A673 (cell line): ENCODE measurements around the gene B4GALT6. TPM values are rescaled to one million over a fixed set of nuclear protein-coding genes. Genes with fewer than 3 reads are reported as not detected.

Experiments
- BruUV-seq: library from RNA; stranded (reverse); fragments of 400-500 nt; replicated peaks from 2 replicates; lab custom pipeline; 2021; lab: Mats Ljungman, UMichigan
- CTCF ChIA-PET: fragments of 300-600 bp; sonication (Branson Sonifier 250); formaldehyde crosslinking; loops from one replicate; lab custom pipeline; 2022; ENCODE audit warnings: antibody characterized with exemption; lab: Charles Lee
- POLR2A ChIA-PET: fragments of 300-600 bp; sonication (Branson Sonifier 250); formaldehyde crosslinking; loops from one replicate; lab custom pipeline; 2022; ENCODE audit warnings: antibody characterized with exemption; ENCODE audit not compliant: low non-redundant PET; lab: Charles Lee
- DNase-seq: peaks from one replicate; pipeline ENCODE4 v3.0.0-alpha.2; 2015; ENCODE audit warnings: low spot score
- H3K27ac ChIP-seq: fragments of 200-600 bp; sonication (generic); 2 replicates; pipeline ENCODE4 v1.5.1; 2016; ENCODE audit warnings: mixed run types, low read depth, mild to moderate bottlenecking, mixed read lengths, antibody characterized with exemption, low read length; ENCODE audit not compliant: poor library complexity, severe bottlenecking
- H3K27me3 ChIP-seq: fragments of 200-600 bp; sonication (generic); replicated peaks from 2 replicates; pipeline ENCODE4 v1.6.1; 2017; ENCODE audit warnings: mixed run types, low read depth, mild to moderate bottlenecking, mixed read lengths, antibody characterized with exemption, low read length; ENCODE audit not compliant: insufficient read depth, poor library complexity
- H3K36me3 ChIP-seq: fragments of 200-600 bp; sonication (generic); 2 replicates; pipeline ENCODE4 v1.6.1; 2016; ENCODE audit warnings: mixed run types, mild to moderate bottlenecking, mixed read lengths, antibody characterized with exemption, low read length; ENCODE audit not compliant: insufficient read depth, poor library complexity, severe bottlenecking
- H3K4me1 ChIP-seq: fragments of 200-600 bp; sonication (generic); 2 replicates; pipeline ENCODE4 v1.6.1; 2017; ENCODE audit warnings: mixed run types, mild to moderate bottlenecking, mixed read lengths, antibody characterized with exemption, low read length; ENCODE audit not compliant: insufficient read depth, poor library complexity, severe bottlenecking
- H3K4me3 ChIP-seq: fragments of 200-600 bp; sonication (generic); 2 replicates; pipeline ENCODE4 v1.5.1; 2016; ENCODE audit warnings: low read depth, mixed run types, mild to moderate bottlenecking, mixed read lengths, low read length; ENCODE audit not compliant: poor library complexity, severe bottlenecking
- H3K9me3 ChIP-seq: fragments of 200-600 bp; sonication (generic); 2 replicates; pipeline ENCODE4 v1.6.1; 2016; ENCODE audit warnings: mixed run types, low read depth, mild to moderate bottlenecking, mixed read lengths, antibody characterized with exemption, low read length; ENCODE audit not compliant: poor library complexity, severe bottlenecking
- EZH2 ChIP-seq: fragments of 200-600 bp; sonication (generic); IDR thresholded peaks from 2 replicates; pipeline ENCODE4 v1.6.1; 2017; ENCODE audit warnings: borderline replicate concordance, low read depth, mild to moderate bottlenecking, mixed read lengths, antibody characterized with exemption, low read length; ENCODE audit not compliant: poor library complexity, severe bottlenecking
- intact Hi-C: fragments of 100-400 bp; cut with micrococcal nuclease; formaldehyde crosslinking; loops from one replicate; pipeline ENCODE4 v1.10.0; 2022; ENCODE audit not compliant: unreplicated experiment
- total RNA-seq: library from RNA; stranded (reverse); gene quantifications from 2 replicates; pipeline ENCODE4 v1.2.3, GENCODE V29; 2021
- TF ChIP-seq, protein P1 (sequence below): fragments of 300-800, 200-600 bp; sonication (generic); conservative IDR thresholded peaks from 2 replicates; pipeline ENCODE4 v1.5.1; 2017; ENCODE audit warnings: low read depth, mild to moderate bottlenecking, antibody characterized with exemption, low read length, moderate library complexity, mixed read lengths

B4GALT6 gene
- total RNA-seq, 1 experiment from 2014 or later = 6.0 TPM

DNA sequence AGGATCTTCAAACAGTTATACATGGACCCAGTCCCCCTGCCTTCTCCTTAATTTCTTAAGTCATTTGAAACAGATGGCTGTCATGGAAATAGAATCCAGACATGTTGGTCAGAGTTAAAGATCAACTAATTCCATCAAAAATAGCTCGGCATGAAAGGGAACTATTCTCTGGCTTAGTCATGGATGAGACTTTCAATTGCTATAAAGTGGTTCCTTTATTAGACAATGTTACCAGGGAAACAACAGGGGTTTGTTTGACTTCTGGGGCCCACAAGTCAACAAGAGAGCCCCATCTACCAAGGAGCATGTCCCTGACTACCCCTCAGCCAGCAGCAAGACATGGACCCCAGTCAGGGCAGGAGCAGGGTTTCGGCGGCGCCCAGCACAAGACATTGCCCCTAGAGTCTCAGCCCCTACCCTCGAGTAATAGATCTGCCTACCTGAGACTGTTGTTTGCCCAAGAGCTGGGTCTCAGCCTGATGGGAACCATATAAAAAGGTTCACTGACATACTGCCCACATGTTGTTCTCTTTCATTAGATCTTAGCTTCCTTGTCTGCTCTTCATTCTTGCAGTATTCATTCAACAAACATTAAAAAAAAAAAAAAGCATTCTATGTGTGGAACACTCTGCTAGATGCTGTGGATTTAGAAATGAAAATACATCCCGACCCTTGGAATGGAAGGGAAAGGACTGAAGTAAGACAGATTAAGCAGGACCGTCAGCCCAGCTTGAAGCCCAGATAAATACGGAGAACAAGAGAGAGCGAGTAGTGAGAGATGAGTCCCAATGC is 88.1 kb downstream of the B4GALT6 start:
- intact Hi-C loops = no loop called here
- Histone ChIP-seq H3K27me3 (no peaks in the 10 kb centered on the region), H3K36me3 (no peaks in the 10 kb centered on the region), H3K4me1 (no peaks in the 10 kb centered on the region), H3K9me3 (no peaks in the 10 kb centered on the region), H3K4me3 (no peak overlapping the region), H3K27ac (no peak overlapping the region)
- CTCF ChIA-PET = no interaction called here
- no peak for TF ChIP-seq EZH2
- BruUV-seq = no TSS peak
- DNase-seq = no peak
- POLR2A ChIA-PET = no interaction called here

DNA sequence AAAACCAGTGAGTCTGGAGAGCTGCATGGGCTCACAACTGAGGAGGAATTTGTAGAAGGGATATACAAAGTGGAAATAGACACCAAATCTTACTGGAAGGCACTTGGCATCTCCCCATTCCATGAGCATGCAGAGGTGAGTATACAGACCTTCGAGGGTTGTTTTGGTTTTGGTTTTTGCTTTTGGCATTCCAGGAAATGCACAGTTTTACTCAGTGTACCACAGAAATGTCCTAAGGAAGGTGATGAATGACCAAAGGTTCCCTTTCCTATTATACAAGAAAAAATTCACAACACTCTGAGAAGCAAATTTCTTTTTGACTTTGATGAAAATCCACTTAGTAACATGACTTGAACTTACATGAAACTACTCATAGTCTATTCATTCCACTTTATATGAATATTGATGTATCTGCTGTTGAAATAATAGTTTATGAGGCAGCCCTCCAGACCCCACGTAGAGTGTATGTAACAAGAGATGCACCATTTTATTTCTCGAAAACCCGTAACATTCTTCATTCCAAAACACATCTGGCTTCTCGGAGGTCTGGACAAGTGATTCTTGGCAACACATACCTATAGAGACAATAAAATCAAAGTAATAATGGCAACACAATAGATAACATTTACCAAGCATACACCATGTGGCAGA is 89.1 kb downstream of the B4GALT6 start:
- H3K9me3 ChIP-seq = no peaks in the 10 kb centered on the region
- BruUV-seq = no TSS peak
- H3K4me1 ChIP-seq = no peaks in the 10 kb centered on the region
- no peak overlapping the region for H3K4me3 ChIP-seq
- ChIA-PET POLR2A (no interaction called here), CTCF (no interaction called here)
- no peaks in the 10 kb centered on the region for H3K27me3 ChIP-seq
- no peaks in the 10 kb centered on the region for H3K36me3 ChIP-seq
- no peak overlapping the region for H3K27ac ChIP-seq
- TF ChIP-seq EZH2 = no peak
- TF ChIP-seq, protein P1, sequence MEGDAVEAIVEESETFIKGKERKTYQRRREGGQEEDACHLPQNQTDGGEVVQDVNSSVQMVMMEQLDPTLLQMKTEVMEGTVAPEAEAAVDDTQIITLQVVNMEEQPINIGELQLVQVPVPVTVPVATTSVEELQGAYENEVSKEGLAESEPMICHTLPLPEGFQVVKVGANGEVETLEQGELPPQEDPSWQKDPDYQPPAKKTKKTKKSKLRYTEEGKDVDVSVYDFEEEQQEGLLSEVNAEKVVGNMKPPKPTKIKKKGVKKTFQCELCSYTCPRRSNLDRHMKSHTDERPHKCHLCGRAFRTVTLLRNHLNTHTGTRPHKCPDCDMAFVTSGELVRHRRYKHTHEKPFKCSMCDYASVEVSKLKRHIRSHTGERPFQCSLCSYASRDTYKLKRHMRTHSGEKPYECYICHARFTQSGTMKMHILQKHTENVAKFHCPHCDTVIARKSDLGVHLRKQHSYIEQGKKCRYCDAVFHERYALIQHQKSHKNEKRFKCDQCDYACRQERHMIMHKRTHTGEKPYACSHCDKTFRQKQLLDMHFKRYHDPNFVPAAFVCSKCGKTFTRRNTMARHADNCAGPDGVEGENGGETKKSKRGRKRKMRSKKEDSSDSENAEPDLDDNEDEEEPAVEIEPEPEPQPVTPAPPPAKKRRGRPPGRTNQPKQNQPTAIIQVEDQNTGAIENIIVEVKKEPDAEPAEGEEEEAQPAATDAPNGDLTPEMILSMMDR = no peak
- intact Hi-C loops = no loop called here
- no peak for DNase-seq

DNA sequence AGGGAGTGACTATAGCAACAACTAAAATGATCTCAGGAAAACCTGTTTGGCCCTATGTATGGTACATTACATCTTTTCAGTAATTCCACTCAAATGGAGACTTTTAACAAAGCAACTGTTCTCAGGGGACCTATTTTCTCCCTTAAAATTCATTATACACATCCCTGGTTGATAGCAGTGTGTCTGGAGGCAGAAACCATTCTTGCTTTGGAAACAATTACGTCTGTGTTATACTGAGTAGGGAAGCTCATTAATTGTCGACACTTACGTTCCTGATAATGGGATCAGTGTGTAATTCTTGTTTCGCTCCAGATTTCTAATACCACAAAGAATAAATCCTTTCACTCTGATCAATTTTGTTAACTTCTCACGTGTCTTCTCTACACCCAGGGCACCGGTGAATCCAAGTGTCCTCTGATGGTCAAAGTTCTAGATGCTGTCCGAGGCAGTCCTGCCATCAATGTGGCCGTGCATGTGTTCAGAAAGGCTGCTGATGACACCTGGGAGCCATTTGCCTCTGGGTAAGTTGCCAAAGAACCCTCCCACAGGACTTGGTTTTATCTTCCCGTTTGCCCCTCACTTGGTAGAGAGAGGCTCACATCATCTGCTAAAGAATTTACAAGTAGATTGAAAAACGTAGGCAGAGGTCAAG is 91.7 kb downstream of the B4GALT6 start:
- no TSS peak for BruUV-seq
- H3K27ac ChIP-seq = no peak overlapping the region
- DNase-seq = peak; percentile 8
- intact Hi-C loops = no loop called here
- H3K27me3 ChIP-seq = no peaks in the 10 kb centered on the region
- H3K4me3 ChIP-seq = no peak overlapping the region
- H3K4me1 ChIP-seq = no peaks in the 10 kb centered on the region
- no peaks in the 10 kb centered on the region for H3K9me3 ChIP-seq
- H3K36me3 ChIP-seq = no peaks in the 10 kb centered on the region
- TF ChIP-seq, protein P1 = no peak
- TF ChIP-seq EZH2 = no peak
- ChIA-PET CTCF (no interaction called here), POLR2A (no interaction called here)
